ENCODE results near the gene RAMACL. TPM values are rescaled to one million over a fixed set of nuclear protein-coding genes. Genes with fewer than 3 reads are reported as not detected.

RAMACL gene
- total and polyA plus RNA-seq, 2 of the 4 experiments (the other 2 are of a cell fraction): 0.46 to 0.90 TPM

- 0 out of 2 replicates have a peak, but pooled peaks have one; percentile 15 for TF ChIP-seq BHLHE40 (IDR thresholded peaks at IDR 0.05; ENCODE audit: low read depth, low read length)
These were observed 33.4 kb upstream of the RAMACL start (continued) for GRCh38 chr6:166619912-166620311.

GRCh38 chr6:166618866-166619761 is 32.6 kb upstream of the RAMACL start:
- no peak overlapping the region for H3K4me2 ChIP-seq (ENCODE audit: low read depth, low read length)
- H3K9ac ChIP-seq (ENCODE audit: low read depth, low read length): peak overlapping the region; percentile 9; the same call in 1 of the 2 replicates
- peak overlapping the region; percentile 47 for H2AK9ac ChIP-seq (replicated peaks; ENCODE audit: low read depth, low read length, poor library complexity)
- H3K4me1 ChIP-seq (ENCODE audit: control insufficient read depth, insufficient read depth, low read length): peaks cover 43% of the 10 kb centered on the region
- H3K4ac ChIP-seq (ENCODE audit: low read depth, low read length): peak overlapping the region; percentile 95
- ATAC-seq (ENCODE audit: low read depth) (peak; percentile 3), DNase-seq (peak; percentile 87)
- no peak overlapping the region for H3K4me3 ChIP-seq (ENCODE audit: insufficient read depth, low read depth, low read length)
- H3K9me3 ChIP-seq (ENCODE audit: control insufficient read depth, insufficient read depth, low read length): no peaks in the 10 kb centered on the region
- peak overlapping the region; percentile 61 for H3K23ac ChIP-seq (ENCODE audit: low read depth, low read length)
- H2AK5ac ChIP-seq (ENCODE audit: low read depth, low read length): peak overlapping the region; percentile 93
- H3K27me3 ChIP-seq (ENCODE audit: control insufficient read depth, insufficient read depth, low read length): no peaks in the 10 kb centered on the region
- peaks cover 45% of the 10 kb centered on the region for H3K9me1 ChIP-seq (ENCODE audit: insufficient read depth, low read length)
- peak overlapping the region; percentile 73 for H2BK5ac ChIP-seq (ENCODE audit: low read depth, low read length, poor library complexity, severe bottlenecking)
- peak overlapping the region; percentile 22 to 52; a peak in 3 of 4 replicates for H4K8ac ChIP-seq (ENCODE audit: low read depth in 2 of 2, low read length in 2 of 2)
- H3K79me1 ChIP-seq (ENCODE audit: low read depth in 1 of 2, low read length in 2 of 2): peaks cover 57 to 78% of the 10 kb centered on the region in 2 experiments
- H2BK15ac ChIP-seq (ENCODE audit: low read depth, low read length): peak overlapping the region; percentile 84; the same call in 2 of the 3 replicates
- peak overlapping the region; percentile 79 for H2BK120ac ChIP-seq (ENCODE audit: low read depth, low read length)
- intact Hi-C loops (cut with micrococcal nuclease) (no loop called here), in situ Hi-C loops (cut with MboI; ENCODE audit: low sequenced_read_pairs) (no loop called here), dilution Hi-C loops (cut with HindIII; ENCODE audit: low sequenced_read_pairs, unreplicated experiment) (no loop called here)
- H4K91ac ChIP-seq (ENCODE audit: insufficient read depth, low read depth, low read length): peak overlapping the region; percentile 76
- BruUV-seq (replicated peaks): no TSS peak
- peaks cover 15% of the 10 kb centered on the region for H3K36me3 ChIP-seq (ENCODE audit: control insufficient read depth, insufficient read depth, low read length)
- H4K5ac ChIP-seq (ENCODE audit: low read depth, low read length): peak overlapping the region; percentile 35
- ChIA-PET CTCF (interaction anchor here (1.8 kb wide), 1 partner anchor 24 kb away, joined by 4 read pairs; no protein-coding TSS in a partner anchor), POLR2A (ENCODE audit: unreplicated experiment) (no interaction called here)
- 0 out of 2 replicates have a peak, but pooled peaks have one; percentile 5 for TF ChIP-seq FOS (IDR thresholded peaks at IDR 0.05; ENCODE audit: low read depth, low read length)
- TF ChIP-seq NFE2L2 (IDR thresholded peaks at IDR 0.05; ENCODE audit: low read depth, low read length): peak; percentile 33; the same call in 1 of the 2 replicates
- TF ChIP-seq BHLHE40 (IDR thresholded peaks at IDR 0.05; ENCODE audit: low read depth, low read length): no peak; the same call in 1 of the 2 replicates
- peak overlapping the region; percentile 2; the same call in 1 of the 2 replicates for H3K56ac ChIP-seq (ENCODE audit: extremely low read depth, insufficient read depth, low read length)
- peak overlapping the region; percentile 80 for H3K14ac ChIP-seq (replicated peaks; ENCODE audit: low read depth, low read length)
- peak overlapping the region; percentile 38 for H2AFZ ChIP-seq (replicated peaks; ENCODE audit: low read length, poor library complexity)
- peak overlapping the region; percentile 83 for H2BK20ac ChIP-seq (ENCODE audit: low read depth, low read length)
- peak overlapping the region; percentile 80 for H3K18ac ChIP-seq (ENCODE audit: low read depth, low read length)
- H3K27ac ChIP-seq (ENCODE audit: insufficient read depth, low read length): peak overlapping the region; percentile 93
- peaks cover 20% of the 10 kb centered on the region; the same call in 1 of the 2 replicates for H4K20me1 ChIP-seq (ENCODE audit: insufficient read depth, low read length)
- 95% methylated on average over 19 of the region's 27 CpGs; no CpG with 5 or more reads in 1 of the 2 experiments for WGBS, 2 experiments (ENCODE audit: extremely low coverage in 2 of 2, insufficient read length in 1 of 2)

All from IMR-90 (cell line).